ENCODE data around the gene TNIK. TPM values are rescaled to one million over a fixed set of nuclear protein-coding genes. Genes with fewer than 3 reads are reported as not detected.
A peak's percentile ranks its signal among the peaks of the same experiment; 100 is the strongest.

The TNIK gene
- total and polyA plus RNA-seq, 2 donors from 2014 or later = 3.6 to 48.9 TPM

GRCh38 chr3:171044835-171045793 is 415.1 kb downstream of the TNIK start:
- Histone ChIP-seq H3K9ac (ENCODE audit: low read length in 3 of 3) (no peak overlapping the region), H3K36me3 (ENCODE audit: control insufficient read depth in 2 of 3, insufficient read depth in 3 of 3, low read length in 3 of 3) (no peaks in the 10 kb centered on the region), H3K27me3 (ENCODE audit: control insufficient read depth, insufficient read depth, low read length) (no peaks in the 10 kb centered on the region), H3K9me3 (ENCODE audit: control insufficient read depth in 2 of 3, insufficient read depth in 1 of 3, low read length in 3 of 3) (no peaks in the 10 kb centered on the region), H3K27ac (ENCODE audit: low read depth in 2 of 2, low read length in 2 of 2) (peak overlapping the region; percentile 48 to 69), H3K4me3 (ENCODE audit: low read length in 3 of 3) (peak overlapping the region in 1 of 3 donors; percentile 33), H3K4me1 (ENCODE audit: control insufficient read depth in 2 of 3, insufficient read depth in 2 of 3, low read depth in 1 of 3, low read length in 3 of 3) (peaks cover 0 to 6% (median 0%) of the 10 kb centered on the region in 3 donors)
- peak in 2 of 5 donors; percentile 23 to 53 for DNase-seq
- TF ChIP-seq CTCF (IDR thresholded peaks at IDR 0.05; ENCODE audit: borderline replicate concordance, extremely low read depth, insufficient read depth) = no peak
- intact Hi-C loops (cut with DNase I) = no loop called here
- FAIRE-seq = no peak

GRCh38 chr3:171044384-171044783 is 415.8 kb downstream of the TNIK start:
- TF ChIP-seq CTCF (IDR thresholded peaks at IDR 0.05; ENCODE audit: borderline replicate concordance, extremely low read depth, insufficient read depth) = no peak
- H3K36me3 ChIP-seq (ENCODE audit: control insufficient read depth in 2 of 3, insufficient read depth in 3 of 3, low read length in 3 of 3) = no peaks in the 10 kb centered on the region
- H3K9me3 ChIP-seq (ENCODE audit: control insufficient read depth in 2 of 3, insufficient read depth in 1 of 3, low read length in 3 of 3) = no peaks in the 10 kb centered on the region
- DNase-seq (no peak), FAIRE-seq (no peak)
- H3K4me3 ChIP-seq (ENCODE audit: low read length in 3 of 3) = no peak overlapping the region
- no peak overlapping the region for H3K9ac ChIP-seq (ENCODE audit: low read length in 3 of 3)
- H3K27ac ChIP-seq (ENCODE audit: low read depth in 2 of 2, low read length in 2 of 2) = no peak overlapping the region
- H3K27me3 ChIP-seq (ENCODE audit: control insufficient read depth, insufficient read depth, low read length) = no peaks in the 10 kb centered on the region
- intact Hi-C loops (cut with DNase I) = no loop called here
- peaks cover 0 to 6% (median 0%) of the 10 kb centered on the region in 3 donors for H3K4me1 ChIP-seq (ENCODE audit: control insufficient read depth in 2 of 3, insufficient read depth in 2 of 3, low read depth in 1 of 3, low read length in 3 of 3)

- DNase-seq (no peak), FAIRE-seq (no peak)
- Histone ChIP-seq H3K4me3 (ENCODE audit: low read length in 3 of 3) (no peak overlapping the region), H3K4me1 (ENCODE audit: control insufficient read depth in 2 of 3, insufficient read depth in 2 of 3, low read depth in 1 of 3, low read length in 3 of 3) (peaks cover 0 to under 1% (median 0%) of the 10 kb centered on the region in 3 donors), H3K9me3 (ENCODE audit: control insufficient read depth in 2 of 3, insufficient read depth in 1 of 3, low read length in 3 of 3) (no peaks in the 10 kb centered on the region), H3K36me3 (ENCODE audit: control insufficient read depth in 2 of 3, insufficient read depth in 3 of 3, low read length in 3 of 3) (no peaks in the 10 kb centered on the region), H3K9ac (ENCODE audit: low read length in 3 of 3) (no peak overlapping the region), H3K27ac (ENCODE audit: low read depth in 2 of 2, low read length in 2 of 2) (no peak overlapping the region), H3K27me3 (ENCODE audit: control insufficient read depth, insufficient read depth, low read length) (no peaks in the 10 kb centered on the region)
- intact Hi-C loops (cut with DNase I) = no loop called here
- no peak for TF ChIP-seq CTCF (IDR thresholded peaks at IDR 0.05; ENCODE audit: borderline replicate concordance, extremely low read depth, insufficient read depth)
Observed at GRCh38 chr3:171039674-171040073, 420.5 kb downstream of the TNIK start.

All from kidney (tissue), 14 donors.